GM06990 (cell line): ENCODE results near the gene ADSS1.

Experiments used
- DNase-seq: peaks from one replicate; pipeline ENCODE4 v3.0.0-alpha.2; 2011; ENCODE audit not compliant: insufficient read length; ENCODE audit errors: extremely low read depth
- H3K27me3 ChIP-seq: replicated peaks from 2 replicates; pipeline ENCODE4 v1.6.0; 2011; ENCODE audit warnings: low read length; ENCODE audit not compliant: control insufficient read depth, insufficient read depth
- H3K36me3 ChIP-seq: 2 replicates; pipeline ENCODE4 v1.5.1; 2011; ENCODE audit warnings: low read length; ENCODE audit not compliant: control insufficient read depth, insufficient read depth
- H3K4me3 ChIP-seq: replicated peaks from 2 replicates; pipeline ENCODE4 v1.5.1; 2011; ENCODE audit warnings: low read depth, mild to moderate bottlenecking, control low read depth, low read length
- TF ChIP-seq, protein P1 (sequence below): IDR thresholded peaks from 2 replicates; pipeline ENCODE4 v1.5.1; 2011; ENCODE audit warnings: low read length, control low read depth, mild to moderate bottlenecking, inconsistent platforms; ENCODE audit not compliant: insufficient read depth, poor library complexity, severe bottlenecking

ADSS1 gene

DNA sequence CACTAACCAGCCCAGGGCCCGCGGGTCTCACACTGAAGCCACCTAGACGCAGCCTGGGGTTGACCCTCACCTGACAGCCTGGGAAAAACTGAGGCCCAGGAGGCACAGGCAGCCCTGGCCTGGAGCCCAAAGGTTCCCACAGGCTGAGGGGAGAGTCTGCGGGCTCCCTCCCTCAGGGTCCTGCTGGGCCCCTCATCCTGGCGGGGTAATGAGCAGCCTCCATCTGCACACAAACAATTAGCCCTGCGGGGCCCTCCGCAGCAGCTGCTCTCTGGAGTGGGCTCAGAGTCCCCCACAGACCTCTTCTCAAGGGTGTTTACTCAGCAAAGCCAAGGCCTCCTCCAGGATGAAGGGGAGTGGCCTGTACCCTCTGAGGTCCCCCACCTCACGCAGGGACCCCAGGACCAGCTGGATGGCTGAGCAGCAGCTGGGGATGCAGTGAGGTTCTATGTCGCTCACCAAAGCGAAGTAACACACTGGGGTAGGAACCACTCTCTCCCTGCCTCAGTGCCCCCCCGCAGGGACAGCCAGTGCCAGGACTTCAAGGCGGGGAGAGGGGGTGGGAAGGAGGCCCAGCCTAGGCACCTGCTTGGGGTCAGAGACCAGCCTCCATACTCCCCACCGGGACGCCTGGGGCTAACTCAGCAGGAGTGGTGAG lies 64.3 kb downstream of the ADSS1 start:
- no peak for DNase-seq
- TF ChIP-seq, protein P1, sequence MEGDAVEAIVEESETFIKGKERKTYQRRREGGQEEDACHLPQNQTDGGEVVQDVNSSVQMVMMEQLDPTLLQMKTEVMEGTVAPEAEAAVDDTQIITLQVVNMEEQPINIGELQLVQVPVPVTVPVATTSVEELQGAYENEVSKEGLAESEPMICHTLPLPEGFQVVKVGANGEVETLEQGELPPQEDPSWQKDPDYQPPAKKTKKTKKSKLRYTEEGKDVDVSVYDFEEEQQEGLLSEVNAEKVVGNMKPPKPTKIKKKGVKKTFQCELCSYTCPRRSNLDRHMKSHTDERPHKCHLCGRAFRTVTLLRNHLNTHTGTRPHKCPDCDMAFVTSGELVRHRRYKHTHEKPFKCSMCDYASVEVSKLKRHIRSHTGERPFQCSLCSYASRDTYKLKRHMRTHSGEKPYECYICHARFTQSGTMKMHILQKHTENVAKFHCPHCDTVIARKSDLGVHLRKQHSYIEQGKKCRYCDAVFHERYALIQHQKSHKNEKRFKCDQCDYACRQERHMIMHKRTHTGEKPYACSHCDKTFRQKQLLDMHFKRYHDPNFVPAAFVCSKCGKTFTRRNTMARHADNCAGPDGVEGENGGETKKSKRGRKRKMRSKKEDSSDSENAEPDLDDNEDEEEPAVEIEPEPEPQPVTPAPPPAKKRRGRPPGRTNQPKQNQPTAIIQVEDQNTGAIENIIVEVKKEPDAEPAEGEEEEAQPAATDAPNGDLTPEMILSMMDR, result no peak
- Histone ChIP-seq H3K27me3 (no peaks in the 10 kb centered on the region), H3K36me3 (peaks cover 23% of the 10 kb centered on the region), H3K4me3 (no peak overlapping the region)

DNA sequence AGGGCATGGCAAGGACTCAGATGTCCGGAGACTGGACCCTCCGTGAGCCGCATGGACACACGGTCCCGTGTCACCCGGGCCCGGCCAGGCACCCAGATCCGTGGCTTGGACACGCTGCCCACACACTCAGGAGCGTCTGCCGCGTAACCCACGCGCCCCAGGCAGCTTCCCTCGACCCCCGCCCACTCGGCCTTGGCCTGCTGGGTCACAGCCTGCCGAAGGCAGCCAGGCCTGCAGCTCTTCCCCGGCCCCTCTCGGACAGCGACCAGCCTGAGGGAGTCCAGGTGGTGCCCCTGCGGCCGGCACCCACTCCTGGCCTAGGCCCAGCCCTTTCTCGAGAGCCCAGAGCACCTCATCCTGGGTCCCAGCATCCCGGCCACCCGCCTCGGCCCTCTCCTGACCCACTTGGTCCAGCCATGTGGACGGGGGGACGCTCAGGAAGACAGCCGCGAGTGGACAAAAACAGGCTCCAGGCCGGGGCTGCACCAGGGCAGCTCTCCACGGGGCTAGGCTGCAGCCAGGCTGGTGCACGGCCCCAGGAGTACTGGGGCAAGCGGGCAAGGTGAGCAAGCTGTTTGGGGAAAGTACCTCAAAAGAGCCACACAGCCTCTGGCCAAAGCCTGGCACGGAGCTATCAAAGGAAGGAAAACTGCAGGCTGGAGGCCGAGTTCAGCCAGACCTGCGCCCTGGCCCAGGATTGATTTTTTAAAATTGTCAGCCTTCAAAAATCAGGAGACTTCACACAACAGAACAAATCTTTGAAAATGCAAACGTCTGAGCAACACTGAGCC lies 65.0 kb downstream of the ADSS1 start:
- TF ChIP-seq, protein P1, result no peak
- H3K27me3 ChIP-seq, result no peaks in the 10 kb centered on the region
- peaks cover 23% of the 10 kb centered on the region for H3K36me3 ChIP-seq
- no peak overlapping the region for H3K4me3 ChIP-seq
- no peak for DNase-seq

DNA sequence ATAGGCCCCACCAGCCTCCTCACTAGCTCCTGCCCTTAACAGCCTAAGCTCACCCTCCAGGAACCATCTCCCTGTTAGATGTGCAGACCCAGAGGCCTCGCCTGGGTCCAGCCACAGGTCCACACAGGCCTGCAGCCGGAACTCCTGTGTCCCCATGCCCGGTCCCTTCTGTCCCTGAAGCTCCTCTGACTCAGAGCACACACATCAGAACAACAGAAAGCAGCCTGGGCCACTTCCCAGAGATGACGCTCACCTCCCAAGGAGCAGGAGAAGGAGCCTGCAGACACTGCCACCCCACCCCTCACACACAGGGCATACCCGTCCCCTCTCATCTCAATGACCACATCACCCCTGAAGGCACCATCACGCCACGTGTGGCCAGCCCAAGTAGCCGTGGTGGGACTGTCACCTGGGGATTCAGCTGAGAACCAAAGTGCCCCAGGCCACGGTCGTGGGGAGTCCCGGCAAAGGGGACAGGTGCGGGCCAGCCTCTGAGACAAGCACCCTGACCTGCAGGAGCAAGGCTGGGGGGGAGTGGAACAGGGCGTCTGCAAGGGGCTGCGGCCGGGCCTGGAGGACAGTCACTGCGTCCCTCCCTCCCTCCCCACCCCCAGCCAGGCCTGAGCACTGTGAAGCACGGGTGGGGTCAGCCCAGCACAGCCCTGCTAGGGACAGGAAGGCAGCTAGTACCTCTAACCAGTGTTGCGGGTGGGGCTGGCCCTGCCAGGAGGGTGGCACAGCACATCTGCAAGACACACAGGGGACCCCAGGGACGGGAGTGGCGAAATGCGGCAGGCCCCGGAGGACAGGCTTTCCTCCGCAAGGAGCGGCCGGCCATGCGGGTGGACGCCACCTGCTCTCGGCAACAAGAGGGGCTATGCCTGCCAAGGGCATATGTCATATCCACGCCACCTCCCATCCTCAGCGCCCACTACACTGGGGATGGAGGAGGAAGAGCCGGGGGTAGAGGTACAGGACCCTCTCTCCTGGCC lies 66.0 kb downstream of the ADSS1 start:
- TF ChIP-seq, protein P1, result no peak
- DNase-seq, result no peak
- no peaks in the 10 kb centered on the region for H3K27me3 ChIP-seq
- H3K36me3 ChIP-seq, result peaks cover 23% of the 10 kb centered on the region
- H3K4me3 ChIP-seq, result no peak overlapping the region

DNA sequence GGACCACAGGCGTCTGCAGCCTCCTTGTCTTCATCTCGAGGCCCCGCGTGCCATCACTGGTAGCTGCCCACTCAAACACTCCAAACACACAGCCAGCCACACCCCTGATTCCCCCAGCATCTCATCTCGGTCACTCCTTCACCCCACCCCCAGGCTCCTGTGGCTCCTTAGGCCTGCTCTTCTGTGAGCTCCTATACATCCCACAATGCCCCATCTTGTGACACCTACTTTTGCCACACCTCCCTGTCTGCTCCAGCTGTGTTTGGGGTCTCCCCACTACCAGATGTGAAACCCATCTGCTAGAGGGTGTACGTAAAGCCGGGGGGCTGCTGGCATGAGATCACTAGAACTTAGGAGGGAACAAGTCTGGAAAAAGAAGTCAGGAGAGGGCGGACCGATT lies 67.4 kb downstream of the ADSS1 start:
- Histone ChIP-seq H3K4me3 (no peak overlapping the region), H3K27me3 (no peaks in the 10 kb centered on the region), H3K36me3 (peaks cover 22% of the 10 kb centered on the region)
- TF ChIP-seq, protein P1, result no peak
- no peak for DNase-seq

DNA sequence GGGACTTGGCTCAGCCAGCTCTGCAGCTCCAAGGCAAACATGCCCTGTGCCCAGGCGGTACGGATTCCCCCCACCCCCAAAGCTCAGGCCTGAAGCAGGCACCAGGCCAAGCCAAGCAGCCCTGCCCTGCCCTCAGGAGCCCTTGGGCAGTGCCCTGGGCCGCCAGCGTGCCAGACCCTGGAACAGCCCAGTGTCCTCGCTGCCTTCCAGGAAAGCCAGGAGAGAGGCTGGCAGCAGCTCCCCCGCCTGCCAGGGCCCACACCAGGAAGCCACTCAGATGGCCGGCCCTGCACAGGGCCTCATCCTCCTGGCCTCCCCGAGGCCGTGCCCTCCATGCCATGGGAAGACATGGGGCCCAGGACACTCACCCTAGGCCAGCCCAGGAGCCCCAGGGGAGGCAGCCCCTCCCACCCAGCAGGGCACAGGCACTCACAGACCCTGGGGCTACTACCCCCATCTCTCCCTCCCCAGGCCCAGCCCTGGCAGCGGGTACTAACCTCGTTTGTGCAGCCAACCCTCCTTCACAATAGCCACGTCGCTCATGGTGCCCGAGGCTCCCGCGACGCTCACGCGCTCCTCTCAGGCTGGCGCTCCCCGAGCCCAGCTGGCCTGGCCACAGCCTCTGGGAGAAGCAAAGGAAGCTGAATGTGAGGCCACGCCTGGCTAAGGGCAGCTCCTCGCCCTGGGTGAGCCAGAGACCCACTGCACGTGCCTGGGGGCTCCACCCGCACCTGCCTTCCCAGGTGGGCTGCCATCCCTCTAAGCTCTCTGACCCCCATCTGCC lies 68.3 kb downstream of the ADSS1 start:
- Histone ChIP-seq H3K36me3 (peaks cover 22% of the 10 kb centered on the region), H3K27me3 (0 out of 2 replicates have a peak, but pooled peaks cover 1% of the 10 kb centered on the region), H3K4me3 (no peak overlapping the region)
- no peak for DNase-seq
- TF ChIP-seq, protein P1, result no peak
